GM21576 (cell line): Measurements from ENCODE around the gene DAPK2.
"Not testable (repeated sequence)": the region's sequence is repeated elsewhere in the genome, so short reads cannot be mapped to it uniquely, and the experiment has no call there.

Source experiments
- ATAC-seq: cut with Tn5 transposase; IDR thresholded peaks from one replicate; pipeline ENCODE4 v1.9.1; 2021; ENCODE audit warnings: mild to moderate bottlenecking, moderate library complexity; ENCODE audit not compliant: unreplicated experiment

DAPK2 gene

GRCh38 chr15:64046421-64047153 lies at the start of gene DAPK2:
DAPK2 (minus strand) TSS chr15:64046485; CDS start chr15:64040261, 6,224 bp downstream.
- peak; percentile 54 for ATAC-seq

GRCh38 chr15:64095431-64095794 lies 49.1 kb upstream of the DAPK2 start:
- no peak for ATAC-seq

- ATAC-seq: peak; percentile 59
These were observed 47.5 kb upstream of the DAPK2 start, which contains the start of gene CIAO2A for GRCh38 chr15:64093627-64094417. CIAO2A (minus strand) TSS chr15:64093838; CDS start chr15:64093768, 70 bp downstream.

GRCh38 chr15:64092864-64093626 lies 46.8 kb upstream of the DAPK2 start:
- no peak for ATAC-seq

GRCh38 chr15:64092075-64092820 lies 46.0 kb upstream of the DAPK2 start:
- no peak for ATAC-seq

DNA sequence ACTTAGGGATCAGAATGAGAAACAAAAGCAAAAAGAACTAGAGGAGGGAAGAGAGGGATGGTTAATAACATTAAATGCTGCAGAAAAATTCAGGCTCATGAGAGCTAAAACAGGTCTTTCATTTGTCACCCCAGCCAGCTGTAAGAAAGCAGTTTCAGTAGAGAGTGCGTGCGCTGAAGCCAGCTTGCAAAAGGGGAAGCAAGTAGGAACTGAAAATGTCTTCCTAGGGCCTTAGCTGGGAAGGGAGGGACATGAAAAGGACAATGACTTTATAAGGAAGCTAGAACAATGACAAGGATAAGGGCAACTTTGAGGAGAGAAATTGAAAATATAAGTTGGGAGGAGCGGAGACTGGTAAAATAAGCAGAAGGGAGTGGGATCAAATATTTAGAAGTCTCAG lies 44.2 kb upstream of the DAPK2 start:
- ATAC-seq: no peak

- ATAC-seq: no peak
These were observed 43.4 kb upstream of the DAPK2 start for GRCh38 chr15:64089543-64090280.

DNA sequence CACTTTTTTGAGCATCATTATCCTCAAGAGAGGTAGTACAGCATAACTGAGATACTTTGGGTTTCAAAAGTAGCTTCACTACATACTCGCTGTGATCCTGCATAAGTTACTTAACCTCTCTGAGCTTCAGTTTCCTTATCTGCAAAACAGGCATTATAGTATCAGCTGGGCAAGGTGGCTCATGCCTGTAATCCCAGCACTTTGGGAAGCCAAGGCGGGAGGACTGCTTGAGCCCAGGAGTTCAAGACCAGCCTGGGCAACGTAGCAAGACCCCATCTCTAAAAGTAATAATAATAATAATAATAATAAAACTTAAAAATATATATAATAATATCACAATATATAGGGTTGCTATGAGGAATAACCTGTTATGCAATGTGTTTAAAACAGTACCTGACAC lies 36.5 kb upstream of the DAPK2 start:
- no peak for ATAC-seq

DNA sequence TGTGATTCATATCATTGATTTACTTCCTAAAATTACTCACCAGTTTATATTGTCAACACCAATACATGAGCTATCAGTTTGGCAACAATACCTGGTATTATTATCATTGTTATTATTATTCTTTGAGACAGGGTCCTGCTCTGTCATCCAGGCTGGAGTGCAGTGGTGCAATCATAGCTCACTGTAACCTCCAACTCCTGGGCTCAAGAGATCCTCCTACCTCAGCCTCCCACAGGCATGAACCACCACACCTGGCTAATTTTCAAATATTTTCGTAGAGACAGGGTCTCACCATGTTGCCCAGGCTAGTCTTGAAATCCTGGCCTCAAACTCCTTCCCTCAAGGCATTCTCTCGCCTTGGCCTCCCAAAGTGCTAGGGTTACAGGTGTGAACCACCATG lies 27.2 kb upstream of the DAPK2 start:
- not testable (repeated sequence) for ATAC-seq

- ATAC-seq: no peak
These were observed 26.5 kb upstream of the DAPK2 start for GRCh38 chr15:64072812-64073211.

GRCh38 chr15:64071931-64072765 lies 25.9 kb upstream of the DAPK2 start:
- no peak for ATAC-seq

- ATAC-seq: no peak
These were observed 24.9 kb upstream of the DAPK2 start for GRCh38 chr15:64070965-64071851.

DNA sequence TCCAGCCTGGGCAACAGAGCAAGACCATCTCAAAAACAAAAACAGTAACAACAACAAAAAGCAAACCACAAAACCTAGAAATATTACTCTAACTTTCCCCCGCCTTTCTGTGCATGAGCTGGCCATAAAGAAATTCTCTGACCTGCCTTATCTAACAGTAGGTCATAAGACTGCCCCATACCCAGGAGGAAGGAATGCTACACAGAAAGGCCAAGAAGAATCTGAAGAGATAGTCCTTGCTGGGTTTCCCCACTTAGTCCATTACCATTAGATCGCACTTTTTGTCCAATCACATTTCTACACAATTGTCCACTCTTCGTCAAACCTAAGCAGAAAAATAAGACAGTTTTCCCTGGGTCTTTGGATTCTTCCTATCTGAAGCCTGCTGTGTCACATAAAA lies 23.8 kb upstream of the DAPK2 start:
- ATAC-seq: no peak

- ATAC-seq: no peak
These were observed 21.8 kb upstream of the DAPK2 start for GRCh38 chr15:64068133-64068532.

GRCh38 chr15:64067564-64068030 lies 21.3 kb upstream of the DAPK2 start:
- ATAC-seq: no peak

DNA sequence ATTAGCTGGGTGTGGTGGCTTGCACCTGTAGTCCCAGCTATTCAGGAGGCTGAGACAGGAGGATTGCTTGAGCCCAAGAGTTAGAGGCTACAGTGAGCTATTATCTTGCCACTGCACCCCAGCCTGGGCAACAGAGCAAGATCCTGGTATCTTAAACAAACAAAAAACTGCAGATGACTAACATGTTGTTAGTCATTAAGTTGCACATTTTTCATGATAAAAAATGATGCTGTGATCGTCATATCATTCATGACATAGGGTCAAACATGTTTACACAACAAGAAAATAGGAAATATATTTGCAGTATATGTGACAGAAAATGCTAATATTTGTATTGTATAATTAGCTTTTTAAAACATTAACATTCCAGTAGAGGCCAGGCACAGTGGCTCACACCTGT lies 20.2 kb upstream of the DAPK2 start:
- ATAC-seq: no peak

DNA sequence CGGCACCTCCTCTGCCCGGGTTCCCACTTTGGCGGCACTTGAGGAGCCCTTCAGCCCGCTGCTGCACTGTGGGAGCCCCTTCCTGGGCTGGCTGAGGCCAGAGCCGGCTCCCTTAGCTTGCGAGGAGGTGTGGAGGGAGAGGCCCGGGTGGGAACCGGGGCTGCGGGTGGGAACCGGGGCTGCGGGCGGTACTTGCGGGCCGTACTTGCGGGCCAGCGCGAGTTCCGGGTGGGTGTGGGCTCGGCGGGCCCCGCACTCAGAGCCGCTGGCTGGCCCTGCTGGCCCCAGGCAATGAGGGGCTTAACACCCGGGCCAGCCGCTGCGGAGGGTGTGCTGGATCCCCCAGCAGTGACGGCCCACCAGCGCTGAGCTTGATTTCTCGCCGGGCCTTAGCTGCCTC lies 14.4 kb upstream of the DAPK2 start:
- ATAC-seq: no peak

- not testable (repeated sequence) for ATAC-seq
These were observed 12.8 kb upstream of the DAPK2 start for GRCh38 chr15:64059104-64059503.
